ENCODE measurements around the gene NOLC1. TPM values are rescaled to one million over a fixed set of nuclear protein-coding genes. Genes with fewer than 3 reads are reported as not detected.
"Not testable (repeated sequence)": the region's sequence is repeated elsewhere in the genome, so short reads cannot be mapped to it uniquely, and the experiment has no call there.

Gene NOLC1
- total RNA-seq, 1 experiment from 2014 or later, result 72.3 TPM

DNA sequence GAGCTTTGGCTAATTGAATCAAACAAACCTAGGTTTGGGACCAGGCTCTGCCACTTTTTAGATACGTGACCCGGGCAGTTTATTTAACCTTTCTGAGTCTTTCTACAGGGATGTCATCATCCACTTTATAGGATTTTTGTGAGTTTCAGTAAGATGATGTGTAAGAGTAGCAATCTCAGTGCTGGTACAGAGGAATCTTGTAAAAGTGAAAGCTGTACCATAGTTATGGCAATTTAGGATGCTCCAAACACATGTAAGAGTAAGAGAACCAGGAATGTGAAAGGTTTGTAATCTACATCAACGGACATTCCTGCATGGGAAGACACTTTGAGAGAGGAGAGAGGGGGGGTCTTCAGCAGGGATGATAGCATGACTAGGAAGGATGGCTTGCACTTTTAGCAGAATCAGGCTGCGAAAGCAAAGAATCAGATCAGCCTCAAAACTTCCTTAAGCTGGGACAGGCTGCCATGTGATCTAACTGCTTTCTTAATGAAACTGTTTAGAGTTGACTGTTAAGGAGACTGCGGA is 968 bp downstream of the NOLC1 start:
- no peak for DNase-seq (ENCODE audit: low spot score)

GRCh38 chr10:102154466-102155116 is 2.4 kb downstream of the NOLC1 start:
- DNase-seq (ENCODE audit: low spot score), result no peak

DNA sequence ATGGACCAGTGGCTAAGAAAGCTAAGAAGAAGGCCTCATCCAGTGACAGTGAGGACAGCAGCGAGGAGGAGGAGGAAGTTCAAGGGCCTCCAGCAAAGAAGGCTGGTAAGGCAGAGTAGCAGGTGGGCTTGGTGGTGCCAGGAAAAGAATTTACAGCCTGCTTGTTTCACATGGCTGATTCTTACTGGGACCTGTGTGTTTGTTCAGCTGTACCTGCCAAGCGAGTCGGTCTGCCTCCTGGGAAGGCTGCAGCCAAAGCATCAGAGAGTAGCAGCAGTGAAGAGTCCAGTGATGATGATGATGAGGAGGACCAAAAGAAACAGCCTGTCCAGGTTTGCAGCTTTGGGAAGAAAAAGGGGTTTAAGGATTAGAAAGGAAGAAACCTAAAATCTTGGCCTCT is 5.0 kb downstream of the NOLC1 start:
- no peak for DNase-seq (ENCODE audit: low spot score)

DNA sequence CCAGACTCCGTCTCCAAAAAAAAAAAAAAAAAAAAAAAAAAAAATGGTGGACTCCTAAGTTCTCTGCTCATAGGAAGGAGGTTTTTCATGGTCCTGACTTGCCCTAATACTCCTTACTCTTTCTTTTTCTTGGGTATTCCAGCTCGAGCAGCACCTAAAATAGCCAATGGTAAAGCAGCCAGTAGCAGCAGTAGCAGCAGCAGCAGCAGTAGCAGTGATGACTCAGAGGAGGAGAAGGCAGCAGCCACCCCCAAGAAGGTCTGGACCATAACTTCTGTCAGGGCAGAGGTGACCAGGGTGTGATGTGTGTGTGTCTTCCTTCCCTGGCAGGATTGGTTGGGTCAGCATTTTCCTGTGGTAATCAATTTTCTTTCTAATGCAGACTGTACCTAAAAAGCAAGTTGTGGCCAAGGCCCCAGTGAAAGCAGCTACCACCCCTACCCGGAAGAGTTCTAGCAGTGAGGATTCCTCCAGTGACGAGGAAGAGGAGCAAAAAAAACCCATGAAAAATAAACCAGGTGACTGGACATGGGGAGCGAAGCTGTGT is 6.9 kb downstream of the NOLC1 start:
- no peak for DNase-seq (ENCODE audit: low spot score)

DNA sequence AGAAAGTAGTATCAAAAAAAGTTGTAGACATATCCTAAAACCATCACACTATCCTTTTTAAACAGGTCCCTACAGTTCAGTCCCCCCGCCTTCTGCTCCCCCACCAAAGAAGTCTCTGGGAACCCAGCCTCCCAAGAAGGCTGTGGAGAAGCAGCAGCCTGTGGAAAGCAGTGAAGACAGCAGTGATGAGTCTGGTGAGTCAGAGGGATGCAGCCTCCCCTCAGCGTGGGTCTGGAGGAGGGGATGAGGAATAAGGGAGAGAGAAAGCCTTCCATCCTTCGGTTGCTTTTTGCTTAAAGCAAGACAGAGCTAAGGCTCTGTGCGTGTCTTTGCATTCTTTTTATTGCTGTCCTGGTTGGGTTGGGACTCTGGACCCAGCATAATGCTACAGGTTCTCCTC is 7.6 kb downstream of the NOLC1 start:
- DNase-seq (ENCODE audit: low spot score), result no peak

GRCh38 chr10:102163342-102163989 is 11.3 kb downstream of the NOLC1 start:
- no peak for DNase-seq (ENCODE audit: low spot score)

GRCh38 chr10:102167861-102168260 is 15.7 kb downstream of the NOLC1 start:
- no peak for DNase-seq (ENCODE audit: low spot score)

- no peak for DNase-seq (ENCODE audit: low spot score)
Observed at GRCh38 chr10:102170602-102171001, 18.4 kb downstream of the NOLC1 start.

- DNase-seq (ENCODE audit: low spot score), result no peak
Observed at GRCh38 chr10:102172288-102172687, 20.1 kb downstream of the NOLC1 start.

- no peak for DNase-seq (ENCODE audit: low spot score)
Observed at GRCh38 chr10:102175415-102175814, 23.2 kb downstream of the NOLC1 start.

GRCh38 chr10:102184606-102185005 is 32.4 kb downstream of the NOLC1 start:
- no peak for DNase-seq (ENCODE audit: low spot score)

DNA sequence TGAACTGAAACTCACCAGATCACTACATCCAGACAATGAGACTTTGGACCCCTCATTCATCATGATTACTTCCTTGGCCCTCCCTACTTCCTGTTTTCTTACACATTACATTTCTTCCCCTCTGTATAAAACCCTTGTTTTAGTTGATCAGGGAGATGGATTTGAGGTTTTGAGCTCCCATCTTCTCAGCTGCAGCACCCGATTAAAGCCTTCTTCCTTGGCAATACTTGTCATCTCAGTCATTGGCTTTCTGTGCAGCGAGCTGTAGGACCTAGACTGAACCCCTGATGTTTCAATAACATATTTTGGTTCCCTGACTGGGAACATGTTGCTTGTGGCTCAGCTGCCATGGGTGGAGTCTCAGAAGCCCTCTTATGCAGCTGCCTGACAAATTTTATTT is 33.1 kb downstream of the NOLC1 start:
- no peak for DNase-seq (ENCODE audit: low spot score)

GRCh38 chr10:102185811-102186527 is 33.8 kb downstream of the NOLC1 start:
- DNase-seq (ENCODE audit: low spot score), result no peak

DNA sequence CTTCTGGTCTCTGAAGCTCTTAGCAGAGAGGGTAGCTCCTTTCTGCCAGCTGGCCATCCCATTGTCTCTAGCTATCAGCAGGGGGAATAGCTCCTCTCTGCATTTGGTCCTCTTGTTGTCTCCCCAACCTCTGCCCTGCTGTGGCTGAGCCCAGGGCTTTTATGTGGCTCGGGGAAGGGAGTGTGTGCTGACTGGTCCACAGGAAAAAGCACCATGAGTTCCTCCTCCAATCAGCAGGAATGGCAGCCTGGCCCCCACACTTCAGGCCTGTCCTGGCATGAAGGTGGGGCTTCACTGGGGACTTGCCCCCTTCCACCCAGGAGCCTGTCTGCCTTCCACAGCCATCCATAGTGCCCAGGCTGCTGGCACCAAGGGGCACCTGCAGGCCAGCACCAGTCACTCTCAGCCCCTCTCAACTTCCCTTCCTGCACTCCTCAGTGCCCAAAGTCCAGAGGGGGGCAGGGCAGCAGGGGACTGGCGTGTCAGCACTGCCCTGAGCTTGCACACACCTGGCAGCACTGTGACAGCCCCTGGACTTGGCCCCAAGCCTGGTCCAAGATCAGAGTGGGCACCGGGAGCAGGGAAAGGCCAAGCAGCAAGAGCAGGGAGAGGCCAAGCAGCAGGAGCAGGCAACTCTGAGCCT is 36.2 kb downstream of the NOLC1 start:
- DNase-seq (ENCODE audit: low spot score), result no peak

GRCh38 chr10:102188941-102189898 is 37.0 kb downstream of the NOLC1 start:
- not testable (repeated sequence) for DNase-seq (ENCODE audit: low spot score)

GRCh38 chr10:102191956-102192355 is 39.8 kb downstream of the NOLC1 start:
- DNase-seq (ENCODE audit: low spot score), result no peak

DNA sequence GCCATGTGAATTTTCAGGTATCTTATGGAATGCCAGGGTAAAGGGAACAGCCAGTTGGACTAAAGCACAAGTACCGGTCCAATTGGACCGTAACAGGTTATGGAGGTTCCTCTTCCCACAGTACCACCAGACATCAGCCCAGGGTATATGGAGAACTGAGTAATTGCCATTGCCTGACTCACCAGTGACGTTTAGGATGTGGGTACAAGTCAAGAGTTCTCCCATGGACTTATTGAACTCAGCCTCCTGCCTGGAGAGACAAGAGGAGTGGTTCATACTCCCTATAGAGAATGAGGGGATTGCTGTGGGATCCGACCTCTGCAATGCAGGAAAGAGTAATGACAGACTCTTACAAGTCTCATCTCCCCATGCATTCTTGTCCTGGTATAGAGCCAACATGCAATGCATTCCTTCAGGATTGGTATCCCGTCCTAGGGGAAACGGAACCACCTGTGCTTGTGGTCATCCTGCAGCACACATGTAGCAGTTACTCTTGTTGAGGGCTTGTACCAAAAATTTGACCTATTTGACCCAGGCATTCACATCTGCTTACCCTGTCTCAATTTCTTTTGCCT is 43.2 kb downstream of the NOLC1 start:
- no peak for DNase-seq (ENCODE audit: low spot score)

- DNase-seq (ENCODE audit: low spot score), result no peak
Observed at GRCh38 chr10:102196893-102197292, 44.7 kb downstream of the NOLC1 start.

GRCh38 chr10:102198027-102198426 is 45.8 kb downstream of the NOLC1 start:
- DNase-seq (ENCODE audit: low spot score), result no peak

Data from H4 (cell line).